Ascending aorta (tissue), 2 donors: ENCODE results near the gene ZER1. TPM values are rescaled to one million over a fixed set of nuclear protein-coding genes. Genes with fewer than 3 reads are reported as not detected.
"Not testable (repeated sequence)": the region's sequence is repeated elsewhere in the genome, so short reads cannot be mapped to it uniquely, and the experiment has no call there.

Experiments
- DNase-seq, 2 donors: peaks; one replicate each; pipeline ENCODE4 v3.0.0-alpha.2; 2019; ENCODE audit warnings: low spot score in 2 of 2
- H3K27ac ChIP-seq, 2 donors: fragments of 200-600 bp; sonication (generic); one replicate each; pipeline ENCODE4 v1.5.1; 2016 to 2017; ENCODE audit warnings: mild to moderate bottlenecking in 1 of 2
- H3K27me3 ChIP-seq: fragments of 200-600 bp; sonication (generic); one replicate; pipeline ENCODE4 v1.5.1; 2017
- H3K36me3 ChIP-seq, 2 donors: fragments of 200-600 bp; sonication (generic); one replicate each; pipeline ENCODE4 v1.5.1; 2016
- H3K4me1 ChIP-seq, 2 donors: fragments of 200-600 bp; sonication (generic); one replicate each; pipeline ENCODE4 v1.5.1; 2016 to 2017; ENCODE audit warnings: mild to moderate bottlenecking in 1 of 2
- H3K4me3 ChIP-seq, 2 donors: fragments of 200-600 bp; sonication (generic); one replicate each; pipeline ENCODE4 v1.5.1; 2016 to 2017; ENCODE audit warnings: mild to moderate bottlenecking in 1 of 2
- H3K9me3 ChIP-seq, 2 donors: fragments of 200-600 bp; sonication (generic); one replicate each; pipeline ENCODE4 v1.5.1; 2016
- CTCF ChIP-seq, 3 experiments: fragments of 200-600 bp in 2 of 3; fragments of 450-650 bp in 1 of 3; sonication (generic) in 2 of 3; IDR thresholded peaks; one replicate each; pipeline ENCODE4 v1.5.1; 2016 to 2019; ENCODE audit warnings: antibody characterized with exemption in 3 of 3, mild to moderate bottlenecking in 1 of 3, moderate library complexity in 1 of 3
- intact Hi-C: fragments of 100-400 bp; cut with DNase I; formaldehyde crosslinking; loops from one replicate; pipeline ENCODE4 v1.15.1; 2023
- total RNA-seq: library from RNA; depleted of rRNA; stranded (reverse); fragments of >200 nt; gene quantifications from one replicate; pipeline ENCODE4 v1.1.0, GENCODE V29; 2016

ZER1 gene
- total RNA-seq, 1 donor from 2014 or later: 55.5 TPM

DNA sequence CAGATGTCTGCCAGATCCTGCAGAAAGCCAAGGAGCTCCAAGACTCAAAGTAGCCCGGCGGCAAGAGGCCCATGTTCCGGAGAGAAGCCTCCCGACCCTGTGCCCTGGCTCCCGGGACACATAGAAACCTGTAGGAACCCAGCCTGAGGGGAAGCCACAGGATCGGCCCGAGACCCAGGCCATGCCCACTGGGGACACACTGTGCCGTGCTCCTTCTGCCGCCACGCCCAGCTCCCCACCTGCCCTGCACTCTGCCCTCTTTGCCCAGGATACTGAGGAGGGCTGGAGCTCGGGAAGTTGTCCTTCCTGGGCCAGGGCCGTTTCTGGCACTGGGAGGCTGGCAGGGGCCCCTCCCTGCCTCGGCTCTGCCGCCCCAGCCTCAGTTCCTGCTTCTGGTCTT is 36.1 kb upstream of the ZER1 start:
- no peak for TF ChIP-seq CTCF (IDR thresholded peaks at IDR 0.05)
- Histone ChIP-seq H3K4me1 (no peaks in the 10 kb centered on the region), H3K27ac (no peak overlapping the region), H3K36me3 (peaks cover 42 to 61% of the 10 kb centered on the region in 2 donors), H3K27me3 (no peaks in the 10 kb centered on the region), H3K4me3 (no peak overlapping the region), H3K9me3 (no peaks in the 10 kb centered on the region)
- DNase-seq: no peak
- intact Hi-C loops: no loop called here

DNA sequence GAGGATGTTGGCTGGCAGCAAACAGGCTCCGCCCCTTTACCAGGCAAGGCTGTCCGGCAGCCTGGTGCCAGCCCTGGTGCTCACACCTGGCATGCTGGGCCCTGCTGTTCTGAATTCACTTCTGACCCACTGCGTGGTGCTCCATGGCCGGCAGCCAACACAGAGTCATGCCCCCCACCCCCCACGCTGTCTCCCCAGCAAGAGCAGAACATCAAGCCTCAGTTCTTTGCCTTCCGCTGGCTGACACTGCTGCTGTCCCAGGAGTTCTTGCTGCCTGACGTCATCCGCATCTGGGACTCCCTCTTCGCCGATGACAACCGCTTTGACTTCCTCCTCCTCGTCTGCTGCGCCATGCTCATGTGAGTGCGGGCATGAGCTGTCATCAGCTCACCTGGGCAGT is 33.9 kb upstream of the ZER1 start:
- Histone ChIP-seq H3K4me1 (no peaks in the 10 kb centered on the region), H3K27me3 (no peaks in the 10 kb centered on the region), H3K4me3 (no peak overlapping the region), H3K27ac (no peak overlapping the region), H3K36me3 (peaks cover 47 to 78% of the 10 kb centered on the region in 2 donors), H3K9me3 (no peaks in the 10 kb centered on the region)
- intact Hi-C loops: no loop called here
- DNase-seq: no peak
- no peak for TF ChIP-seq CTCF (IDR thresholded peaks at IDR 0.05)

GRCh38 chr9:128802482-128802881 is 30.8 kb upstream of the ZER1 start:
- H3K27me3 ChIP-seq: no peaks in the 10 kb centered on the region
- H3K36me3 ChIP-seq: peaks cover 67 to 93% of the 10 kb centered on the region in 2 donors
- H3K9me3 ChIP-seq: no peaks in the 10 kb centered on the region
- intact Hi-C loops: no loop called here
- no peak for DNase-seq
- no peak overlapping the region for H3K4me3 ChIP-seq
- H3K27ac ChIP-seq: no peak overlapping the region
- no peaks in the 10 kb centered on the region for H3K4me1 ChIP-seq
- no peak for TF ChIP-seq CTCF (IDR thresholded peaks at IDR 0.05)

- DNase-seq: no peak
- H3K4me1 ChIP-seq: no peaks in the 10 kb centered on the region
- no peak overlapping the region for H3K4me3 ChIP-seq
- no peak for TF ChIP-seq CTCF (IDR thresholded peaks at IDR 0.05)
- intact Hi-C loops: no loop called here
- H3K36me3 ChIP-seq: peaks cover 64 to 82% of the 10 kb centered on the region in 2 donors
- H3K9me3 ChIP-seq: no peaks in the 10 kb centered on the region
- no peaks in the 10 kb centered on the region for H3K27me3 ChIP-seq
- H3K27ac ChIP-seq: no peak overlapping the region
Observed at GRCh38 chr9:128800061-128800460, 28.3 kb upstream of the ZER1 start.

GRCh38 chr9:128798896-128799295 is 27.2 kb upstream of the ZER1 start:
- DNase-seq: no peak
- no peak for TF ChIP-seq CTCF (IDR thresholded peaks at IDR 0.05)
- Histone ChIP-seq H3K4me3 (no peak overlapping the region), H3K36me3 (peaks cover 70 to 77% of the 10 kb centered on the region in 2 donors), H3K27me3 (no peaks in the 10 kb centered on the region), H3K27ac (no peak overlapping the region), H3K4me1 (no peaks in the 10 kb centered on the region), H3K9me3 (no peaks in the 10 kb centered on the region)
- intact Hi-C loops: no loop called here

DNA sequence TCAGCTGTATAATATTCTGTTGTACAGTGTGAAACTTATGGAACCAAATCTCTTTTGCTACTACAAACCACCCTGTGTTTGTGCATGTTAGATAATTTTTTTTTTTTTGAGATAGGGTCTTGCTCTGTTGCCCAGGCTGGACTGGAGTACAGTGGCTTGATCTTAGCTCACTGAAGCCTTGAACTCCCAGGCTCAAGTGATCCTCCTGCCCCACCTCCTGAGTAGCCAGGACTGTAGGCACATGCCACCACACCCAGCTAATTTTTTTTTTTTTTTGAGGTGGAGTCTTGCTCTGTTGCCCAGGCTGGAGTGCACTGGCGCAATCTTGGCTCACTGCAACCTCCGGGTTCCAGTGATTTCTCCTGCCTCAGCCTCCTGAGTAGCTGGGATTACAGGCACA is 23.2 kb upstream of the ZER1 start:
- H3K4me1 ChIP-seq, H3K4me3 ChIP-seq, H3K27me3 ChIP-seq, H3K9me3 ChIP-seq, H3K27ac ChIP-seq, intact Hi-C loops, DNase-seq: not testable (repeated sequence)
- peaks cover 78 to 84% of the 10 kb centered on the region in 2 donors for H3K36me3 ChIP-seq
